Stimulated activated CD8-positive, alpha-beta memory T cell treated with anti-CD3 and anti-CD28 coated beads, Interleukin-7, amount 100 ng/mL, for 48 hours (primary cell): ENCODE measurements around the gene MSMB.

ENCODE experiments used
- DNase-seq, 2 donors: peaks; one replicate each; pipeline ENCODE4 v3.0.0-alpha.2; 2020; ENCODE audit warnings: low read depth in 1 of 2; ENCODE audit errors: extremely low read depth in 1 of 2

Gene MSMB

DNA sequence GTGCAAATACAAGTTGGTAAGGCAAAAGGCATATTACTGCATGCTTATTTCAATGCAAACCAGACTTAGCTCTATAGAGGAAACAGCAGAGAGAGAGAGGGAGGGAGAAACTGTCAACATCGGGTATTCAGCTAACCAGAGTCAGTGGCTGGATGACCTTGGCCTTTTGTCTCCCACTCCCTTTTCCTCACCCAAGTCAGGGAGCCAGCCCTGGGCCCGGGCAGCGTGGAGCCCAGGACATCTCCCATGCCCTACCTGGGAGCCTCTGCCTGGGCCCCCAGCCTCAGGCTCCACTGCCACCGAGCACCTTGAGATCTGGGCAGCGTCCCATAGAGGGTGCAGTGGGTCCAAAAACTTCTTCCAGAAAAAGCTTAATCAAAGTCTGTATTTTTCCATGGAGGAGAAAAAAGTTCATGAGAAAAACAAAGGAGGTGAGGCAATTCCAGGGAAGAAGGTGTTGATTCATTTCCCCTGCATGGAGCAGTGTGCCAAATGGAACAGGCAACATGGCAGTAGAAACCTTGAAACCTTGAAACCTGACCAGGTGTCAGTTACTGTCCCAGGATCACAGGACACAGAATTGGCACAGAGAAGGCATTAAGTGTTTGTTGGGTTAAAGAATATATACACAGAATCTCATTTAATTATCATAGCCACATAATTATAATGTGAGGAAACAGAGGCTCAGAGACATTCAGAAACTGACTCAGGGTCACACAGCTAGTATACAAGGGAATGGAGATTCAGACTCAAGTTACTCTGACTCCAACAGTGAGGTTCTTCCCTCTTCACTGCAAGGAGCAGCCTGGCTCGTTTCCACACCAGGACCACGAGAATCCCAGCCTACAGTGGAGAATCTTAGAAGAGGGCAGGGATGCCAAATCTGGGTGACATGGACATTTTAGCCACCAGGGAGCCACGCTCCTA, 9.9 kb downstream of the MSMB start:
- no peak for DNase-seq

DNA sequence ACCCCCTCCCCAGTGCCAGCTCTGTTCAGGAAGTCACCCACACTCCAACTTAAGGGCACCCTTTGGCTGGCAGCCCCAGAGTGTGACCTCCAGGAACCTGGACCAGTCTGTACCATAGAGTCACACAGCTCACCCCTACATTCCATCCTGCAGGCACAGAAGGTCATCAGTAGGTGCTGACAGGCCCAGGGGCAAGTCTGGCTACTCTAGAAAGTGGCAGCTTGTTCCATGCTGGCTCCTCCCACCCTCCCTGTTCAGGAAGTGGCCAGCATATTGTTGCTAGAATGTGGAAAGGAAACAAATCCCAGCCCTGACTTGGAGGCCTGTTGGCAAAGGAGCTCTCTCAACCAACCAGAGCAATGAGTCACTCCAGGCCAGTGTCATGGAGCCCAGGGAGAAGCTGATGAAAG, 12.5 kb downstream of the MSMB start:
- no peak for DNase-seq

DNA sequence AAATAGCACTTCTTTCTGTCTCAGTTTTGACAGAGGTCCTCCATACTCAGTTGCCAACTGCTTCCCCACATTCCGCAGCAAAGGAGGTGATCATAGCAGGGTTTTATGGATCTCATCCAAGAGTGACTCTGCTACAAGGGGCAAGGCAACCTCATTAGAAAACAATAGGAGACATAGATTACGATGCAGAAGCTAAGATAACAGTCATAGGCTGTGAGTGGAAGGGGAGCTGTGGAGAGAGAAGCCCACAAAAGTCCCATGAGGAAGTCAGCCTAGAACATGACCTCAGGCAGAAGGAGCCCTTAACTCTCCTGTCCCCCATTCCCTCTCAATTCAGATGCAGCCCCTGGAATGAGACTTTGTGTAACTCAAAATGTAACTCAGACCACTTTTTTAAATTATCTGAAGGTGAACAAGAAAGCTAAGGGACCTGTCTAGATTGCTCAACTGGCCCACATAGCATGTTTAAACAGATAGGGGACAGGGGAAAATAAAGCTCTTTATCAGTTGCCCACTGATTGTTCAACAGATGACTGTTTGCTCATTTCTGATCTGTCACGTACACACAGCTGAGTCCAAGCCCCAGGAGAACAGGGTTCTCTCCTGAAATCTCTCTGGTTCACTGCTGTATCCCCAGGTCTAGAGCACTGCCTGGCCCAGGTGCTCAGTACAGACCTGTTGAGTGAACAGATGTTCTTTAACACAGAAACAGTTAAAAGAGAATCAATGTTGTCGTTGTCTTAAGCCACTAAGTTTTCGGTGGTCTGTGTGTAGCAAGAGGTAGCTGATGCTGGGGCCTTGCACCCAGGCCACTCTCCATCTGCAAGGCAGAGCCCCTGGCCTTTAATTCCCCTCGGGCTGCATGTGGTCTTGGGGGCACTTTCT, 14.2 kb downstream of the MSMB start:
- DNase-seq = no peak

DNA sequence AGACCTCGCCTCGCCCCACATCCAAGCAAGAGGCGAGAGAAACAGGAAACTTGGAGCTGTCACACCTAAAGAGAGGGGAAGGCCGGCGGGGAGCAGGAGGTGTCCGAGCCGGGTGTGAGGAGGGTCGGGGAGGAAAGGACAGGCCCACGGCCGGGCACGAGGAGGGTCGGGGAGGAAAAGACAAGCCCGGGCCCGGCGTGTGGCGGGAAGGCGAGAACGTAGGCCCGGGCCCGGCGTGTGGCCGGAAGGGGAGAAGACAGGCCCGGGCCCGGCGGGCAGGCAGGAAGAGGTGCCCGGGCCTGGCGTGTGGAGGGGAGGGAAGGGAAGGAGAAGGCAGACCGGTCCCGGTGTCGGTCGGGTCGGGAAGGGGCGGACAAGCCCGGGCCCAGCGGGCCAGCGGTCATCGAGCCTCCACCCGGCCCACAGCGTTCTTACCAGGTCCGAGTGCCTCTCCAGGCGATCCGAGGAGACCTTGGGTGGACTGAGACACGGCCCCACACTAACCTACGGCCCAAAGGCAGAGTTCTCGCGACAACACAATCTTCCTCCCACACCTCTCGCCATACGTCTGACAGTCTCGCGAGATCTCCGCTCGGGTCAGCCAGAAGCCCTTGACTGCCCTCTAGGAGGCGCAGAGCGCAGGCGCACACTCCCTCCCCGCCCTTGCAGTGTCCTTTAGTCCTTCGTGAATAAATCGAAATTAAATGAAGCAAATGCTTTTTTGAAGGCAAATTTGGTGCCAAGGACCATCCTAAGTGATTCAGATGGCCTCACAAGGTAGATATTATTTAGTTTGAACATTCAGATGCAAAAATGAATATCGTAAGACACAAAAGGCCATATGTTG, 15.8 kb downstream of the MSMB start, which contains the start of gene NCOA4:
NCOA4 (minus strand) TSS at position 533 of the 847 bp plus-strand sequence. CDS start 13,943 bp downstream, outside the sequence.
- DNase-seq = peak; percentile 85 to 96

DNA sequence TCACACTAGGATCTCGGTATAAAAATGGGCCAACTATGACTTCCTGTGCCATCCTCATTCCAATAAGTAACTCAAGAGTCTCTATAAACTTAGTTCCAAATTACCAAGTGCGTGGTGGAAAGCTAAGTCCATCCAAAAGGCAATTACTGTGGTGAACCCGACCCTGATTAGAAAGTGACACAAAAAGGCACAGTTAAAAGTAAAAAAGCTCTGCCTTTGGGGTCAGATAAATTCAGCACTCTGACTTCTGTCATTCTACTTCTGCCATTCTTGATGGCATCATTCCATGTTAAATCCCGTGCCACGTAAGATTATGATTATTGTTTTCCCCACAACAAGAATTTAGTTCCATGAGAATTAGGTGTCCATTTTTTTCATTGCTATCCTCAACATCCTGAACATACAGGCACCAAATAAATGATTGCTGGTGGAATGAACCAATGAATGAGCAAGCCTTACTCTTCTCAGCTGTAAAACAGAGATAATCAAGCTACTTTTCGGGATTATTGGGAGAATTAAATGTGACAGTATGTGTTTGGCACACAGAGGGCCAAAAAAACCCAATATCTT, 16.5 kb downstream of the MSMB start:
- no peak for DNase-seq

DNA sequence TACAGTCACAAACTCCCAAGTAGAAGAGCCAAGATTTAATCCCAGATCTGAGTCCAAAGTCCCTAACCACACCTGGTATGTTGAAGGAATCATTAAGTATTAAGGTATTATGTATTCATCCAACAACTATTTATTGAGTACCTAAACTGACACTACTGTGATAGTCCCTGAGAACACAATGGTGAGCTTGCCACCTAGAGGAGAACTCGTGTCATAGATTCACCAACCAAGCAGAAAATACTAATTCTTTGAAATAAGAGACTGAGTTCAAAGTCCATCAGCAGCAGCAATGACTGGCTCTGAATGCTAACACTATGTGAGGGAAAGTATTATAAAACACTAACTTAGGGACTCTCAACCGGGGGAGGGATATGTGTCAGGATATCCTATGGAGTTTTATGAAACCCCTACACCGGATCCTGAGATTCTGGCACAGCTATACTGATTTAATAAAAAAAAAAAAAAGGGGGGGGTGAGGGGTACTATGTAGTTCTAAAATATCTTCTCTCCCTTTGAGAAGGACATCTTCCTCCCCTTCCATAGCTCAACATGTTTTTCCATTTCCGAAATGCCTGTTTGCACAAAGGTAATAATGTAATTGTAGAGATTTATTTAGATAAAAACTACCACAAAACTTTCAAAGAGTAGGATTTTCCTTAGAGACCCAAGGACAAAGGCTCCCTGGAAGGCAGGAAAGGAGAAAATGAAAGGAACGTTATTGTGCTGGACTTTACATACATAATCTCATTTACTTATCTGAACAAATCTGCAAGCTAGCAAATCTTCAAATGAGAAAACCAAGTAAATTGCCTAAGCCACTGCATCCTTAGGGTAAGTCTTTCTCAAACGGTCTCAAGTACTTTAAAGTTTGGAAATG, 17.2 kb downstream of the MSMB start:
- no peak for DNase-seq

DNA sequence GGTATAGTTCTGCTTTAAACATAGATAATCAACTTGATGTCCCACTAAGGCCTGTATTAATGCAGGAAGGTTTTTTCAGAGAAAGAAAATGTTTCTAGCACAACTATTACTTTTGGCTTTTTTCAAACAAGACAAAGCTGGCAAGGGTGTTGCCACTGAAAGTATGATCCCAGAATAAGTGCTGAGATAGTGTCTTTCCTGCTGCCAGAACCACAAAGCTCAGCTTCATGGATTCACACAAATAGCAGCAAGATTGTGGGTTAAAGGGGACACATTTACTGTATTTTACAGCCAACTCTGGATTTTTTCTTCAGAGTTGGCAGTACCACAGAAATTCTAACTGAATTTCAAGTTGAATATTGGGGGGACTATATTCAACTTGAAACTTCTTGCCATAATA, 20.0 kb downstream of the MSMB start:
- no peak for DNase-seq

DNA sequence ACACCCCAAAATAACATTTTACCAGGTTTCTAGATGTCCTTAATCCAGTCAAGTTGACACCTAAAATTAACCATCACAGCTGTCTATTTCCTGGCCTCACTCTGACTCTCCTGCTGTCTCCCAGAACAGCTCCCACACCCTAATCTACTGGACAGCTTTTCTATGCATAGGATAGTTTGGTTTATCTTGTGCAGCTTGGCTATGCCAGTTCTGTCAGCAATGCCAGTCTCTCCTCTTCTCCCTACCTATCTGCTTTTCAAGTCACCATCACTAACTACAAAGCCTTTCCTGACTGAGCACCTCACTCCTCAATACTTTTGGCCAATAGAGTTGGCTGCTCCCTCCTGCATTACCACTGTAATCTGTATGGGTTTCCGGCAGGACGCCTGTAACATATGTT, 20.7 kb downstream of the MSMB start:
- DNase-seq = no peak

DNA sequence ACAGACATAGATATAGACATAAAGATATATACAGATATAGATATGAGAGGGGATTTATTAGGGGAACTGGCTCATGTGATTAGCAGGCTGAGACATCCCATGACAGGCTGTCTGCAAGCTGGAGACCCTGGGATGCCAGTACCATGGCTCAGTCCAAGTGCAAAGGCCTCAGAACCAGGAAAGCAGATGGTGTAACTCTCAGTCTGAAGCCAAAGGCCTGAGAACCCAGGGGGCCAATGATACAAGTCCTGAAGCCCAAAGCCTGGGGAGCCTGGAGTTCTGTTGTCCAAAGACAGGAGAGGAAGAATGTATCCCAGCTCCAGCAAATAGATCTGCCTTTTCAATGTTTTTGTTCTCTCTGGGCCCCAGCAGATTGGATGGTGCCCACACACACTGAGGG, 21.1 kb downstream of the MSMB start:
- no peak for DNase-seq

- peak; percentile 76 to 85 for DNase-seq
Observed at GRCh38 chr10:46022978-46023702, 22.9 kb downstream of the MSMB start.

GRCh38 chr10:46020344-46020657, 25.8 kb downstream of the MSMB start:
- no peak for DNase-seq

DNA sequence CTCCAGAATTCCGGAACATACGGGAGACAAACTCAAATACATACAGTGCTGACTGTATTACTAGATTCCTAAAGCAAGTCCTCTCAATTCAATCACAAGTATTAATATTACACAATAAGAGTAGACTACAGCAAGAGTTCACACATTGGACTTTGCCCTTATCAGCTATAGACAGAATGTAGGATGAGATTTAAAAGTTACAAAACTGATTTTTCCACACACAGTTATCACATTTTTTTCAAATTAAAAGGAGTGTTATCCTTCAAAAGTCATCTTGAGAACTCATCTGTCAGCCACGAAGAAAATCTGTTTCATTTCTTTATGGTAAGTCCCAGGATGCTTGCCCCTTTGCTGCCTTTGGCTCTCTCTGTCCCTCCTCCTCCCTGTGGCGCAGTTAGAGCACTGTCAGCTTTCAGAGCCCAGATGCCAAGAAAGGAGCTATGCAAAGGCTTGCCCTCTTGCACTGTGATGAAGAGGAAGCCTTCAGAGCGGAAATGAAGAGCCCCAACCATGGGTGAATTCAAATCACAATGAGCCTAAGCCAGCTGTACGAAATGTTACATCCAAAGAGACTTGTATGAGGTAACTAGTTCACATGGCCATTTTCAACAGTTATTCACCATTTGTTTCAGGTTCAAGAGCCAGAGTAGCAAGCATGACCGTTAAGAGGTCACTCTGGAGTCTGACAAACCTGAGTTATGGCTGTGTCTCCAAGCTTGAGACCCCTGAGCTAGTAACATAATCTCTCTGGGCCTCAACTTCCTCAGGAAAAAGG, 26.3 kb downstream of the MSMB start:
- DNase-seq = no peak

DNA sequence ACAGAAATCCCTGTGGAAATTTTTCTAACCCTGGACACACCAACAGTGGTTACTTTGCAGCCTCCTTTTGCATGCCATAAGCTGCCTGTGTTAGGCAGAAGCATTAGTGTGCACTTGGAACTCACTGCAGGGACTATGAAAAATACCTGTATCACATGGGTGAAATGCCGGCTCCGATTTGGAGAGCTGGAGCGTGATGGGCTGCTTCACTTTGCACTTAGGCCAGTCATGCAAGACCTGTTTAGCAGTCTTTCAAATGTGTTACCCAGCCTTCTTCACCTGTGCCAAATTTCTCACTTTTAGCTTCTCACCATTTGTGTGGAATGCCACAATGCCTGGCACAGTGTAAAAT, 26.9 kb downstream of the MSMB start:
- DNase-seq = no peak

- DNase-seq = no peak
Observed at GRCh38 chr10:46018453-46019176, 27.5 kb downstream of the MSMB start.

DNA sequence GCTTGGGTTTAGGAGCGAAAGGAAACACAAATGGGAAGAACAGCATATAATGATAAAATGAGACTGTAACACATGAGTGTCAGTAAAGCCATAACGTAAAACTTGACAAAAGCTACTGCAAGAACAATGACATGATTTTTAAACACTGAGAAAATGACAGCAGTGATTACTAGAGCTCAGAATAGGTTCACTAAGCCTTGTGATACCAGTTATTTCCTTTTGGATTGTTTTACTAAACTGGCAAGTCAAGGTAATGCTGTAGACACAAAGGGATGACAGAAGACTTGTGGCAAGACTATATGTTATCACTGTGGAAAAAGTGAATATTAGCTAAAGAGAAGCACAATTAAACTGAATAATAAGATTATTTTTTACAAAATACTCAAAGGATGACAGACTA, 28.3 kb downstream of the MSMB start:
- no peak for DNase-seq

- no peak for DNase-seq
Observed at GRCh38 chr10:46016811-46017210, 29.3 kb downstream of the MSMB start.

DNA sequence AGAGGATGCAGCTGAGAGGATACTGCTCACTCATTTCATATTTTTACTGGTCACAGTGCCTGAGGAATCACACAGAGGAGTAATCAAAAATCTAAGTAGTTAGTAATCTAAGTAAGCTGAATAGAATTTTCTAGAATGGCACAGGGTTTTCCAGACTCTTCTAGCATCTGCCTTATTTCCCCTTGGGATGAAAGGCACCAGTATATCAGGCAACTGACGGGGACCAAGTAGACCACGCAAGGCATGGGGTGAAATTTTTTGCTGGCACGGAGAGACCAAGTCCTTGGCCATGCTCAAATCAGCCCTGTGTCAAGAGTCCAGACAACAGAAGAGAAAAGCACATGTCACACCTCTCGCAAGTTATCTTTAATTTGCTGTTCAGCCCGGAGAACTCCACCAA, 29.9 kb downstream of the MSMB start:
- DNase-seq = no peak
